Mesendoderm (in vitro differentiated cells): ENCODE results near the gene ZNF397.

ENCODE experiments used
- DNase-seq: peaks from one replicate; pipeline ENCODE4 v3.0.0; 2013
- H2AK5ac ChIP-seq: 2 replicates; pipeline ENCODE4 v1.6.1; 2013; ENCODE audit warnings: low read length, inconsistent platforms
- H2BK120ac ChIP-seq: 2 replicates; pipeline ENCODE4 v1.6.1; 2013; ENCODE audit warnings: low read depth, mild to moderate bottlenecking, low read length, moderate library complexity, mixed read lengths
- H2BK15ac ChIP-seq: replicated peaks from 2 replicates; pipeline ENCODE4 v1.6.1; 2013; ENCODE audit warnings: low read depth, mild to moderate bottlenecking, moderate library complexity
- H2BK5ac ChIP-seq: 2 replicates; pipeline ENCODE4 v1.6.1; 2013; ENCODE audit warnings: low read length, inconsistent platforms
- H3K18ac ChIP-seq: 2 replicates; pipeline ENCODE4 v1.6.1; 2013; ENCODE audit warnings: mild to moderate bottlenecking, low read length, mixed read lengths
- H3K23ac ChIP-seq: one replicate; pipeline ENCODE4 v1.6.1; 2013; ENCODE audit warnings: low read length
- H3K27ac ChIP-seq: 2 replicates; pipeline ENCODE4 v1.5.1; 2013; ENCODE audit warnings: low read depth, mild to moderate bottlenecking, inconsistent platforms, low read length, moderate library complexity
- H3K27me3 ChIP-seq: 2 replicates; pipeline ENCODE4 v1.6.1; 2013; ENCODE audit warnings: low read length, control low read depth, mild to moderate bottlenecking, inconsistent platforms; ENCODE audit not compliant: insufficient read depth, poor library complexity
- H3K36me3 ChIP-seq: 2 replicates; pipeline ENCODE4 v1.6.1; 2013; ENCODE audit warnings: low read length, inconsistent platforms; ENCODE audit not compliant: control insufficient read depth, insufficient read depth
- H3K4ac ChIP-seq: one replicate; pipeline ENCODE4 v1.6.1; 2013; ENCODE audit warnings: low read depth, mild to moderate bottlenecking, low read length, moderate library complexity
- H3K4me1 ChIP-seq: 2 replicates; pipeline ENCODE4 v1.6.1; 2013; ENCODE audit warnings: low read depth, low read length, inconsistent platforms; ENCODE audit not compliant: control insufficient read depth
- H3K4me2 ChIP-seq: 2 replicates; pipeline ENCODE4 v1.6.1; 2013; ENCODE audit warnings: low read length
- H3K4me3 ChIP-seq: 2 replicates; pipeline ENCODE4 v1.5.1; 2013; ENCODE audit warnings: mild to moderate bottlenecking, low read length
- H3K56ac ChIP-seq: one replicate; pipeline ENCODE4 v1.6.1; 2013; ENCODE audit warnings: low read length
- H3K79me1 ChIP-seq: 2 replicates; pipeline ENCODE4 v1.6.1; 2013; ENCODE audit warnings: low read length, inconsistent platforms
- H3K79me2 ChIP-seq: 2 replicates; pipeline ENCODE4 v1.6.1; 2013; ENCODE audit warnings: mild to moderate bottlenecking, low read length; ENCODE audit not compliant: control insufficient read depth, insufficient read depth
- H3K9ac ChIP-seq: 2 replicates; pipeline ENCODE4 v1.6.1; 2013; ENCODE audit warnings: low read length, inconsistent platforms
- H4K5ac ChIP-seq: one replicate; pipeline ENCODE4 v1.6.1; 2013; ENCODE audit warnings: low read length
- H4K8ac ChIP-seq: one replicate; pipeline ENCODE4 v1.6.1; 2013; ENCODE audit warnings: low read depth, mild to moderate bottlenecking, control low read depth, low read length, moderate library complexity
- WGBS: extraction: QIAGEN DNeasy Blood & Tissue Kit; methylation state at CpG from one replicate; pipeline ENCODE4 v1.1.7; 2013; ENCODE audit warnings: low lambda C conversion rate, missing lambda C conversion rate; ENCODE audit not compliant: insufficient coverage; ENCODE audit errors: extremely low coverage; 5-methylcytosine and 5-hydroxymethylcytosine counted together

The ZNF397 gene

DNA sequence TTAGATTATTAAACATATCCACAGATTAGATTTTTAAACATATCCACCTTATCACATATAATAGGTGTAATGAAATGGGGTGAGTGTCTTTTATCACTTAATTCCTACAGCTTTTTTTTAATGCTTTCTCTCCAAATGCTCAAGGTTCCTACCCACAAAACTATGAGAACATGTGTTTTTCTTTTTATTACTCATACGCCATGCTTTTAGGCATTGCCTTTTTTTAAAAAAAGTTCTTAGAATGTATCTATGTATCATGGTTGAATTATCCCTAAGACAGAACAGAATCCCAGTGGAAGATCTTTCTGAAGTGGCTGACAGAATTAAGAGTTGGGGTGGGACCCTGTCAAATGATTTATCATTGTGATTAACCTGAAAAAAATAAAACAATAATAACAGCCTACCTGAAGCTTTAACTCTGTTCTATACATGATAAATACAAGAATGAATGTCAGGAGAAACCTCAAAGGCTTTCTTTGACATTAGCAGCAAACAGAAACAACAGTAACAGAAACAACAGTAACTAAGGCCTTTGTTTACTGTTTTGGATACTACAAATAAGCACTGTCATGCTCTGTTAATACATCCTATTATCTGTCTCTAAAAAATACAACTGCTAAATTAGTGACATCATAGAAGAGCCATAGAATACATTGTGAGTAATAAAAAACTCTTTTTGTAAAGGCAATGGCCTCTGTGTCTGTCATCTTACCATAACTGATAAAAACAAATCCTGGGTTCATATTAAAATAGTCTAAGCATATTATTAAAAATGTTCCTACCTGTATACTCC, 4.1 kb upstream of the ZNF397 start:
- H3K36me3 ChIP-seq: no peaks in the 10 kb centered on the region
- no peak overlapping the region for H3K9ac ChIP-seq
- no peaks in the 10 kb centered on the region for H3K79me2 ChIP-seq
- H3K4ac ChIP-seq: no peak overlapping the region
- no peak overlapping the region for H4K5ac ChIP-seq
- H2BK15ac ChIP-seq: no peak overlapping the region
- no peak overlapping the region for H3K4me3 ChIP-seq
- WGBS: no CpG with 5 or more reads among the region's 1 CpG
- no peak overlapping the region for H2AK5ac ChIP-seq
- H3K27ac ChIP-seq: no peak overlapping the region
- no peak overlapping the region for H3K18ac ChIP-seq
- H3K4me2 ChIP-seq: no peak overlapping the region
- H3K27me3 ChIP-seq: no peaks in the 10 kb centered on the region
- no peak for DNase-seq
- peaks cover 2% of the 10 kb centered on the region for H3K4me1 ChIP-seq
- H2BK120ac ChIP-seq: no peak overlapping the region
- H3K79me1 ChIP-seq: no peaks in the 10 kb centered on the region
- H3K56ac ChIP-seq: no peak overlapping the region
- H3K23ac ChIP-seq: no peak overlapping the region
- no peak overlapping the region for H4K8ac ChIP-seq
- no peak overlapping the region for H2BK5ac ChIP-seq

GRCh38 chr18:35239314-35239713, 1.5 kb upstream of the ZNF397 start:
- Histone ChIP-seq H2BK15ac (no peak overlapping the region), H3K36me3 (peaks cover 2% of the 10 kb centered on the region), H3K56ac (no peak overlapping the region), H3K4ac (no peak overlapping the region), H3K27ac (no peak overlapping the region), H3K79me1 (peaks cover 9% of the 10 kb centered on the region), H3K9ac (no peak overlapping the region), H2BK120ac (no peak overlapping the region), H2BK5ac (no peak overlapping the region), H3K4me1 (peaks cover 2% of the 10 kb centered on the region), H3K79me2 (peaks cover 7% of the 10 kb centered on the region), H3K23ac (no peak overlapping the region), H3K4me3 (no peak overlapping the region), H2AK5ac (no peak overlapping the region), H3K27me3 (no peaks in the 10 kb centered on the region), H3K4me2 (no peak overlapping the region), H3K18ac (no peak overlapping the region), H4K5ac (no peak overlapping the region), H4K8ac (no peak overlapping the region)
- DNase-seq: no peak
- WGBS: no CpG with 5 or more reads among the region's 1 CpG

GRCh38 chr18:35241448-35241804, 592 bp downstream of the ZNF397 start:
- peak overlapping the region; percentile 98 for H3K27ac ChIP-seq
- H3K56ac ChIP-seq: peak overlapping the region; percentile 81
- peaks cover 2% of the 10 kb centered on the region for H3K4me1 ChIP-seq
- H3K4ac ChIP-seq: no peak overlapping the region
- no CpG with 5 or more reads among the region's 5 CpGs for WGBS
- H2BK5ac ChIP-seq: peak overlapping the region; percentile 33
- no peak overlapping the region for H2AK5ac ChIP-seq
- H3K4me3 ChIP-seq: peak overlapping the region; percentile 79
- H2BK120ac ChIP-seq: no peak overlapping the region
- H3K27me3 ChIP-seq: no peaks in the 10 kb centered on the region
- DNase-seq: peak; percentile 37
- no peak overlapping the region for H4K8ac ChIP-seq
- peaks cover 2% of the 10 kb centered on the region for H3K36me3 ChIP-seq
- H3K79me1 ChIP-seq: peaks cover 9% of the 10 kb centered on the region
- H3K23ac ChIP-seq: no peak overlapping the region
- H3K79me2 ChIP-seq: peaks cover 7% of the 10 kb centered on the region
- H2BK15ac ChIP-seq: no peak overlapping the region
- H3K9ac ChIP-seq: peak overlapping the region; percentile 79
- peak overlapping the region; percentile 1 for H4K5ac ChIP-seq
- no peak overlapping the region for H3K18ac ChIP-seq
- H3K4me2 ChIP-seq: peak overlapping the region; percentile 49

DNA sequence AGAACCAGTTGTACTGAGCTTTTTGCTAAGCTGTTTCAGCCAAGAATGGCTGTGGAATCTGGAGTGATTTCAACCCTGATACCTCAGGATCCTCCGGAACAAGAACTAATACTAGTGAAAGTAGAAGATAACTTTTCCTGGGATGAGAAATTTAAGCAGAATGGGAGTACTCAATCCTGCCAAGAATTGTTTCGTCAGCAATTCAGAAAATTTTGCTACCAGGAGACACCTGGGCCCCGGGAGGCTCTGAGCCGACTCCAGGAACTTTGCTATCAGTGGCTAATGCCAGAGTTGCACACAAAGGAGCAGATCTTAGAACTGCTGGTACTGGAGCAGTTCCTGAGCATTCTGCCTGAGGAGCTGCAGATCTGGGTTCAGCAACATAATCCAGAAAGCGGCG, 1.6 kb downstream of the ZNF397 start:
- H2BK15ac ChIP-seq: no peak overlapping the region
- no peak overlapping the region for H3K4me3 ChIP-seq
- H3K79me2 ChIP-seq: peaks cover 7% of the 10 kb centered on the region
- peak overlapping the region; percentile 35 for H3K9ac ChIP-seq
- H3K27ac ChIP-seq: no peak overlapping the region
- H2BK120ac ChIP-seq: no peak overlapping the region
- H3K23ac ChIP-seq: peak overlapping the region; percentile 7
- no peak overlapping the region for H4K5ac ChIP-seq
- DNase-seq: no peak
- no peak overlapping the region for H4K8ac ChIP-seq
- WGBS: no CpG with 5 or more reads among the region's 6 CpGs
- H3K18ac ChIP-seq: peak overlapping the region; percentile 4
- no peak overlapping the region for H3K4ac ChIP-seq
- no peak overlapping the region for H2BK5ac ChIP-seq
- peak overlapping the region; percentile 31 for H3K56ac ChIP-seq
- H2AK5ac ChIP-seq: no peak overlapping the region
- H3K79me1 ChIP-seq: peaks cover 9% of the 10 kb centered on the region
- peaks cover 4% of the 10 kb centered on the region for H3K36me3 ChIP-seq
- H3K4me1 ChIP-seq: peaks cover 2% of the 10 kb centered on the region
- H3K27me3 ChIP-seq: no peaks in the 10 kb centered on the region
- H3K4me2 ChIP-seq: no peak overlapping the region

- no CpG with 5 or more reads among the region's 4 CpGs for WGBS
Measured at GRCh38 chr18:35244671-35245070, 3.8 kb downstream of the ZNF397 start.

More at GRCh38 chr18:35244671-35245070, 3.8 kb downstream of the ZNF397 start:
- Histone ChIP-seq H4K5ac (no peak overlapping the region), H3K9ac (no peak overlapping the region), H3K4me1 (peaks cover 2% of the 10 kb centered on the region), H3K18ac (no peak overlapping the region), H3K4me2 (no peak overlapping the region), H3K27ac (no peak overlapping the region), H2AK5ac (no peak overlapping the region), H3K36me3 (peaks cover 4% of the 10 kb centered on the region), H2BK15ac (no peak overlapping the region), H3K4me3 (no peak overlapping the region), H3K27me3 (no peaks in the 10 kb centered on the region), H3K56ac (no peak overlapping the region), H2BK5ac (no peak overlapping the region), H4K8ac (no peak overlapping the region), H3K4ac (no peak overlapping the region), H3K23ac (no peak overlapping the region), H3K79me2 (peaks cover 7% of the 10 kb centered on the region), H3K79me1 (peaks cover 9% of the 10 kb centered on the region), H2BK120ac (no peak overlapping the region)
- peak; percentile 59 for DNase-seq
